ENCODE measurements around the gene CD79A.

CD79A gene

GRCh38 chr19:41920882-41921576, 44.0 kb downstream of the CD79A start:
- FAIRE-seq, result no peak

GRCh38 chr19:41921577-41922576, 44.8 kb downstream of the CD79A start:
- FAIRE-seq, result no peak

GRCh38 chr19:41922585-41922984, 45.5 kb downstream of the CD79A start:
- FAIRE-seq, result no peak

GRCh38 chr19:41923045-41923788, 46.1 kb downstream of the CD79A start:
- FAIRE-seq, result no peak

- no peak for FAIRE-seq
Measured at GRCh38 chr19:41924151-41925145, 47.4 kb downstream of the CD79A start.

- no peak for FAIRE-seq
Measured at GRCh38 chr19:41925208-41926003, 48.3 kb downstream of the CD79A start.

GRCh38 chr19:41926028-41926762, 49.1 kb downstream of the CD79A start:
- no peak for FAIRE-seq

- FAIRE-seq, result no peak
Measured at GRCh38 chr19:41926763-41927496, 49.9 kb downstream of the CD79A start.

DNA sequence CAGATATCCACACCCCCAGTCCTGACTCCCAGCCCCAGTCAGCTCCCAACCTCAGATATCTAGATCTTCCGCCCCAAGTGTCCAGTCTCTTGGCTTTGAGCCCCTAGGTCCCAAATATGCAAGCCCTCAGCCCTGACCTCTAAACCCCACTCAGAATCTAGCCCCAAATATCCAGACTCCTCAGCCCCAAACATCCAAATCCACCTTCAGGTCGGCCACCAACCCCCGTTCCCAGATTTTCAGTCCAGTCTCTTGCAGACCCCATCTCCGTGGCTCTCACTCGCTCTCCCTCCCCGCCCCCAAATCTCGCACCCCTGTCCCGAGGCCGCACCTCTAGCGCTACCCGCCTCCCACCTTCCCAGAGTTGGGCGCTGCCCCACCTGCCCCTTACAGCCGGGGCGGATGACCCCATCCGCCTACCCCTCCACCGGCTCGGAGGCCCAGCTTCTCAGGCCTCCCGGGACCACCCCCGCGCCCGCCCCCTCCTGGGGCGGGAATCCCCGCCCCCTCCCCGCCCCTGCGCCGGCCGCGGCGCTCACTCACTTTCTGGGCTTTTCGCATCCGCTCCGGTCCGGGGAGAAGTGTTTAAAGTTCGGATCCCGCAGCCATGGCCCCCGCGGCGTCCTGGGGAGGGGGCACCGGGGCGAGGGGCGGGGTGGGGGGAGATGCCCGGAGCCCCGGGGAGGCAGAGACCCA, 50.6 kb downstream of the CD79A start:
- FAIRE-seq, result no peak

DNA sequence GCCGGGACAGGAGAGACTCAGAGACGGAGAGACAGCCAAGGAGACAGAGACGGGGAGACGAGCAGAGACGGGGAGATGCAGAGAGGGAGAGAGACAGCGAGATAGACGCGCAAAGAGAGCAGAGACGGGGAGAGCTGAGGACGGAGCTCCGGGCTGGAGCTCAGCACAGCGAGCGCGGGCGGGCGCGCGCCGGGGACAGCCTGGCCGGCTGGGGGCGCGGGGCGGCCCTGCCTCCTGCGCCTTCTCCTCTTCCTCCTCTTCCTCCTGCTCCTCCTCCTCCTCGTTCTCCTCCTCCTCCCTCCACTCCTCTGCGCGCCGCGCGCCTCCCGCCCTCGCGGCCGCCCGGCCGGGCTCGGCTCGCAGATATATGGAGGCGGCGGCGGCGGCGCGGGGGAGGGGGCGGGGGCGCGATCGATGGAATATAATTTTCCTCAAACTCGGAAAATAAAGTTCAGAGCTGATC, 51.2 kb downstream of the CD79A start, which contains the start of gene ERFL:
ERFL (minus strand) TSS at position 229 of the 463 bp plus-strand sequence. CDS start 15,530 bp downstream, outside the sequence.
- no peak for FAIRE-seq

DNA sequence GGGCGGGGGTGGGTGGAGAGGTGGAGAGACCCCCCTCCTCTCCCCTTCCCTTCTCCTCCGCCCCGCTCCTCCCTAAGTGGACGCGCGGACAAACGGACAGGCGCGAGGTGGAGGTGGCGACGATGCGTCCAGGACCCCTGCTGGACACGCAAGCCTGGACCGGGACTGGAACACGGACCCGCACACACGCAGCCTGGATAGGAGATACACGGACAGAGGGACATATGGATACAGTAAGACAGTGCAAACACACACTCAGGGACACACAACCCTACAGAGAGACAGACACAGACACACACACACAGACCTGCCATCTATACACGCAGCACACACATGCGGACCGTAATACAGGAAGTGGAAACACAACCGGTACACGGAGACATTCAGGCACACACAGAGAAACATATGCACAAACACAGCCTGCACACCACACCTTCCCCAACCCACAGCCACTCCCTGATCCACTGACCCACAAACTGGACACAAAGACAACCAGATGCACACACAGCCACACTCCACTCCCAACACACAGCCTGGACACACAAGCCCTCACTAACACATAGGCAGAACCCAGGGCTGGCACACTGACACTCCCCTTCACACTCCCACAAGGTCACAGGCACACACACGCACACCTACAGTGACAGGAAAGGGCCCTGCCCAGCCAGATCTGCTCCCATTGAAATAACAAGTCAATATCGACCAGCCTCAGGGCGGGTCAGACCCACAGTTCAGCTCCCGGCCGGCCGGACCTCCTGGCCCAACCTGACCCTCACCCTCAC, 51.9 kb downstream of the CD79A start:
- FAIRE-seq, result no peak

DNA sequence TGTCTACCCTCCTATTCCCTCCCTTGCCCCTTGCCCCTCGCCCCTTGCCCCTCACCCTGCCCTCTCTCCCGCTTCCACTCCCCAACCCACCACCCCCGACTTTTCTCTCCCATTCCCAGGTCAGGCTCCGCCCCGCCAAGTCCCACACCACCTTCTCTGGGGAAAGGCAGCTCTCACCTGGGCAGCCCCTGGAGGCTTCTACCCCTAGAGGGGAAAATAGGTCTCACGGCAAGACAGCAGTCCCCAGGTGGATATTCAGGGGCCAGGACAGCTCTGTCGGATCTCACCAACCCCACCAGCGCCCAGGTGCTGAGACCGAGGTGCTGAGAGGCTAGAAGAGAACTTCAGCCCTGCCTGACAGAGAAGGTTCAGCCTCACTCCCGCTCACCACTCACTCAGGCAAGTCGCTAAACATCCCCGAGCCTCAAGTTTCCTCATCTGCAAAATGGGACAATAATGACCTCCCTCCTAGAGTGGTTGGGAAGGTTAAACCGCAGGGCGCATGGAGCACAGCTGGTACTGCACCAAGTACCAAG, 52.5 kb downstream of the CD79A start:
- no peak for FAIRE-seq

DNA sequence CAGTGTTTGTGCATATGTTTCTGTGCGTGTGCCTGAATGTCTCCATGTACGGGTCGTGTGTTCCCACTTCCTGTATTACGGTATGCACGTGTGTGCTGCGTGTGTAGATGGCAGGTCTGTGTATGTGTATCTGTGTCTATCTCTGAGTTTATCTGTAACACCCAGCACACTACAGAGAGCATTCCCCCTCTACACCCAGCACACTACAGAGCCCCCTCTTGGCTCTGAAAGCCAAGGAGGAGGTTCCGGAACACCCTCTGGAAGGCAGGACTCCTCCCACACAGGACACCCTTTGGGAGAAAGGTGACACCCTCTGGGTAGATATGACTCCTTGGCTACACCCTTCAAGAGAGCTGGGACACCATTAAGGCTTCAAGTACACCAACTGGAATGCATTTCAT, 53.2 kb downstream of the CD79A start:
- no peak for FAIRE-seq
